ENCODE data around the gene UST.
"Not testable (repeated sequence)": the region's sequence is repeated elsewhere in the genome, so short reads cannot be mapped to it uniquely, and the experiment has no call there.

UST gene

GRCh38 chr6:148724428-148724827 is 22.4 kb upstream of the UST start:
- no peak for DNase-seq
- in situ Hi-C loops (cut with MboI; ENCODE audit: low pct_unique_long_range_greater_than_20kb, low sequenced_read_pairs), result no loop called here

GRCh38 chr6:148727104-148727503 is 19.7 kb upstream of the UST start:
- in situ Hi-C loops (cut with MboI; ENCODE audit: low pct_unique_long_range_greater_than_20kb, low sequenced_read_pairs), result no loop called here
- DNase-seq, result no peak

GRCh38 chr6:148735989-148736388 is 10.8 kb upstream of the UST start:
- in situ Hi-C loops (cut with MboI; ENCODE audit: low pct_unique_long_range_greater_than_20kb, low sequenced_read_pairs), result no loop called here
- DNase-seq, result peak; percentile 48

GRCh38 chr6:148736774-148737412 is 9.9 kb upstream of the UST start:
- in situ Hi-C loops (cut with MboI; ENCODE audit: low pct_unique_long_range_greater_than_20kb, low sequenced_read_pairs), result no loop called here
- DNase-seq, result no peak

- in situ Hi-C loops (cut with MboI; ENCODE audit: low pct_unique_long_range_greater_than_20kb, low sequenced_read_pairs), result no loop called here
These were observed 9.0 kb upstream of the UST start for GRCh38 chr6:148737806-148738205.

GRCh38 chr6:148738946-148739821 is 7.6 kb upstream of the UST start:
- in situ Hi-C loops (cut with MboI; ENCODE audit: low pct_unique_long_range_greater_than_20kb, low sequenced_read_pairs), result no loop called here
- peak; percentile 53 for DNase-seq

More at GRCh38 chr6:148737806-148738205, 9.0 kb upstream of the UST start:
- no peak for DNase-seq

- no peak for DNase-seq
- in situ Hi-C loops (cut with MboI; ENCODE audit: low pct_unique_long_range_greater_than_20kb, low sequenced_read_pairs), result no loop called here
These were observed 7.1 kb upstream of the UST start for GRCh38 chr6:148739822-148740128.

- in situ Hi-C loops (cut with MboI; ENCODE audit: low pct_unique_long_range_greater_than_20kb, low sequenced_read_pairs), result no loop called here
These were observed 3.4 kb upstream of the UST start for GRCh38 chr6:148743476-148743875.

GRCh38 chr6:148745926-148746325 is 904 bp upstream of the UST start:
- in situ Hi-C loops (cut with MboI; ENCODE audit: low pct_unique_long_range_greater_than_20kb, low sequenced_read_pairs), result no loop called here
- no peak for DNase-seq

More at GRCh38 chr6:148743476-148743875, 3.4 kb upstream of the UST start:
- no peak for DNase-seq

GRCh38 chr6:148747145-148747470 is 278 bp downstream of the UST start:
- no peak for DNase-seq
- in situ Hi-C loops (cut with MboI; ENCODE audit: low pct_unique_long_range_greater_than_20kb, low sequenced_read_pairs), result no loop called here

GRCh38 chr6:148747471-148748165 is 788 bp downstream of the UST start:
- DNase-seq, result peak; percentile 72
- in situ Hi-C loops (cut with MboI; ENCODE audit: low pct_unique_long_range_greater_than_20kb, low sequenced_read_pairs), result no loop called here

- in situ Hi-C loops (cut with MboI; ENCODE audit: low pct_unique_long_range_greater_than_20kb, low sequenced_read_pairs), result no loop called here
- no peak for DNase-seq
These were observed 2.8 kb downstream of the UST start for GRCh38 chr6:148749674-148750073.

GRCh38 chr6:148750838-148751792 is 4.3 kb downstream of the UST start:
- in situ Hi-C loops (cut with MboI; ENCODE audit: low pct_unique_long_range_greater_than_20kb, low sequenced_read_pairs), result no loop called here
- DNase-seq, result no peak

- in situ Hi-C loops (cut with MboI; ENCODE audit: low pct_unique_long_range_greater_than_20kb, low sequenced_read_pairs), result no loop called here
- DNase-seq, result no peak
These were observed 5.0 kb downstream of the UST start for GRCh38 chr6:148751793-148752170.

GRCh38 chr6:148755379-148755778 is 8.5 kb downstream of the UST start:
- DNase-seq; in situ Hi-C loops (cut with MboI; ENCODE audit: low pct_unique_long_range_greater_than_20kb, low sequenced_read_pairs): not testable (repeated sequence)

GRCh38 chr6:148757944-148758480 is 11.2 kb downstream of the UST start:
- DNase-seq, result no peak
- in situ Hi-C loops (cut with MboI; ENCODE audit: low pct_unique_long_range_greater_than_20kb, low sequenced_read_pairs), result no loop called here

- in situ Hi-C loops (cut with MboI; ENCODE audit: low pct_unique_long_range_greater_than_20kb, low sequenced_read_pairs), result no loop called here
- DNase-seq, result peak; percentile 91
These were observed 11.7 kb downstream of the UST start for GRCh38 chr6:148758492-148758891.

- in situ Hi-C loops (cut with MboI; ENCODE audit: low pct_unique_long_range_greater_than_20kb, low sequenced_read_pairs), result no loop called here
- DNase-seq, result no peak
These were observed 13.4 kb downstream of the UST start for GRCh38 chr6:148760258-148760534.

Measured in KBM-7 (cell line).